Duodenal mucosa (tissue), 2 donors: ENCODE data around the gene TLR9.
A peak's percentile ranks its signal among the peaks of the same experiment; 100 is the strongest.

Source experiments
- H3K27ac ChIP-seq: one replicate; pipeline ENCODE4 v1.7.0; 2013; ENCODE audit warnings: low read depth, low read length
- H3K27me3 ChIP-seq, 2 donors: one replicate each; pipeline ENCODE4 v1.7.0; 2013; ENCODE audit warnings: low read length in 2 of 2, control low read depth in 1 of 2; ENCODE audit not compliant: insufficient read depth in 2 of 2, control insufficient read depth in 1 of 2
- H3K36me3 ChIP-seq, 2 donors: one replicate each; pipeline ENCODE4 v1.7.0; 2013; ENCODE audit warnings: low read length in 2 of 2, control low read depth in 1 of 2; ENCODE audit not compliant: insufficient read depth in 2 of 2, control insufficient read depth in 1 of 2
- H3K4me1 ChIP-seq, 2 donors: one replicate each; pipeline ENCODE4 v1.7.0; 2013; ENCODE audit warnings: low read length in 2 of 2, control low read depth in 1 of 2; ENCODE audit not compliant: insufficient read depth in 2 of 2, control insufficient read depth in 1 of 2
- H3K4me3 ChIP-seq, 2 donors: one replicate each; pipeline ENCODE4 v1.7.0; 2013; ENCODE audit warnings: low read length in 2 of 2, low read depth in 1 of 2
- H3K9ac ChIP-seq, 2 donors: one replicate each; pipeline ENCODE4 v1.7.0; 2013; ENCODE audit warnings: low read length in 2 of 2, low read depth in 1 of 2
- H3K9me3 ChIP-seq, 2 donors: one replicate each; pipeline ENCODE4 v1.7.0; 2013; ENCODE audit warnings: low read length in 2 of 2, control low read depth in 1 of 2; ENCODE audit not compliant: control insufficient read depth in 1 of 2

The TLR9 gene

GRCh38 chr3:52218026-52218425 lies 7.4 kb downstream of the TLR9 start:
- Histone ChIP-seq H3K36me3 (peaks cover 15 to 28% of the 10 kb centered on the region in 2 donors), H3K4me1 (peaks cover 36 to 56% of the 10 kb centered on the region in 2 donors), H3K4me3 (peak overlapping the region in 1 of 2 donors; percentile 47), H3K9me3 (no peaks in the 10 kb centered on the region), H3K27ac (peak overlapping the region; percentile 86), H3K27me3 (no peaks in the 10 kb centered on the region), H3K9ac (no peak overlapping the region)

- peaks cover 17 to 34% of the 10 kb centered on the region in 2 donors for H3K36me3 ChIP-seq
- H3K9me3 ChIP-seq: no peaks in the 10 kb centered on the region
- H3K27ac ChIP-seq: peak overlapping the region; percentile 86
- H3K4me3 ChIP-seq: peak overlapping the region; percentile 40 to 48
- H3K27me3 ChIP-seq: no peaks in the 10 kb centered on the region
- peaks cover 36 to 53% of the 10 kb centered on the region in 2 donors for H3K4me1 ChIP-seq
- peak overlapping the region; percentile 10 to 46 for H3K9ac ChIP-seq
Measured at GRCh38 chr3:52217409-52217805, 8.0 kb downstream of the TLR9 start.

- peak overlapping the region; percentile 86 for H3K27ac ChIP-seq
- H3K9me3 ChIP-seq: no peaks in the 10 kb centered on the region
- peaks cover 36 to 52% of the 10 kb centered on the region in 2 donors for H3K4me1 ChIP-seq
- H3K9ac ChIP-seq: peak overlapping the region; percentile 10 to 46
- peaks cover 22 to 40% of the 10 kb centered on the region in 2 donors for H3K36me3 ChIP-seq
- H3K27me3 ChIP-seq: no peaks in the 10 kb centered on the region
- H3K4me3 ChIP-seq: peak overlapping the region; percentile 40 to 48
Measured at GRCh38 chr3:52216585-52217408, 8.6 kb downstream of the TLR9 start.

- Histone ChIP-seq H3K9ac (no peak overlapping the region), H3K27ac (no peak overlapping the region), H3K36me3 (peaks cover 35 to 54% of the 10 kb centered on the region in 2 donors)
Measured at GRCh38 chr3:52215351-52215750, 10.1 kb downstream of the TLR9 start.

GRCh38 chr3:52213901-52214300 lies 11.5 kb downstream of the TLR9 start:
- Histone ChIP-seq H3K9ac (no peak overlapping the region), H3K36me3 (peaks cover 44 to 69% of the 10 kb centered on the region in 2 donors), H3K4me3 (no peak overlapping the region), H3K27ac (no peak overlapping the region), H3K4me1 (peaks cover 26 to 30% of the 10 kb centered on the region in 2 donors), H3K27me3 (no peaks in the 10 kb centered on the region), H3K9me3 (no peaks in the 10 kb centered on the region)

More at GRCh38 chr3:52215351-52215750, 10.1 kb downstream of the TLR9 start:
- H3K9me3 ChIP-seq: no peaks in the 10 kb centered on the region
- no peak overlapping the region for H3K4me3 ChIP-seq
- peaks cover 31 to 38% of the 10 kb centered on the region in 2 donors for H3K4me1 ChIP-seq
- H3K27me3 ChIP-seq: no peaks in the 10 kb centered on the region

- no peaks in the 10 kb centered on the region for H3K9me3 ChIP-seq
Measured at GRCh38 chr3:52213005-52213404, 12.4 kb downstream of the TLR9 start.

GRCh38 chr3:52211268-52211891 lies 14.1 kb downstream of the TLR9 start:
- H3K27ac ChIP-seq: no peak overlapping the region

More at GRCh38 chr3:52213005-52213404, 12.4 kb downstream of the TLR9 start:
- H3K27ac ChIP-seq: no peak overlapping the region
- peaks cover 53 to 78% of the 10 kb centered on the region in 2 donors for H3K36me3 ChIP-seq
- no peak overlapping the region for H3K4me3 ChIP-seq
- no peak overlapping the region for H3K9ac ChIP-seq
- H3K4me1 ChIP-seq: peaks cover 19 to 21% of the 10 kb centered on the region in 2 donors
- H3K27me3 ChIP-seq: no peaks in the 10 kb centered on the region

GRCh38 chr3:52210550-52211046 lies 14.8 kb downstream of the TLR9 start:
- H3K36me3 ChIP-seq: peaks cover 63 to 96% of the 10 kb centered on the region in 2 donors
- no peaks in the 10 kb centered on the region for H3K27me3 ChIP-seq
- no peak overlapping the region for H3K4me3 ChIP-seq
- H3K9me3 ChIP-seq: no peaks in the 10 kb centered on the region
- H3K9ac ChIP-seq: no peak overlapping the region
- H3K27ac ChIP-seq: no peak overlapping the region
- no peaks in the 10 kb centered on the region for H3K4me1 ChIP-seq

More at GRCh38 chr3:52211268-52211891, 14.1 kb downstream of the TLR9 start:
- Histone ChIP-seq H3K9ac (no peak overlapping the region), H3K4me3 (no peak overlapping the region), H3K9me3 (no peaks in the 10 kb centered on the region), H3K36me3 (peaks cover 57 to 91% of the 10 kb centered on the region in 2 donors), H3K27me3 (no peaks in the 10 kb centered on the region), H3K4me1 (peaks cover 2 to 5% of the 10 kb centered on the region in 2 donors)

GRCh38 chr3:52210037-52210436 lies 15.4 kb downstream of the TLR9 start:
- Histone ChIP-seq H3K27me3 (no peaks in the 10 kb centered on the region), H3K9ac (no peak overlapping the region), H3K4me3 (no peak overlapping the region), H3K27ac (no peak overlapping the region), H3K4me1 (no peaks in the 10 kb centered on the region), H3K9me3 (no peaks in the 10 kb centered on the region), H3K36me3 (peaks cover 67 to 96% of the 10 kb centered on the region in 2 donors)

- Histone ChIP-seq H3K9ac (no peak overlapping the region), H3K4me1 (no peaks in the 10 kb centered on the region), H3K4me3 (no peak overlapping the region), H3K27me3 (no peaks in the 10 kb centered on the region), H3K36me3 (peaks cover 67 to 96% of the 10 kb centered on the region in 2 donors), H3K9me3 (no peaks in the 10 kb centered on the region), H3K27ac (no peak overlapping the region)
Measured at GRCh38 chr3:52208556-52208955, 16.9 kb downstream of the TLR9 start.
